Esophagus muscularis mucosa (tissue), 4 donors: Measurements from ENCODE around the gene TMEM86A. TPM values are rescaled to one million over a fixed set of nuclear protein-coding genes. Genes with fewer than 3 reads are reported as not detected.
"Not testable (repeated sequence)": the region's sequence is repeated elsewhere in the genome, so short reads cannot be mapped to it uniquely, and the experiment has no call there.

Experiments
- DNase-seq: peaks from one replicate; pipeline ENCODE4 v3.0.0-alpha.2; 2017; ENCODE audit errors: extremely low spot score
- H3K27ac ChIP-seq, 4 donors: fragments of 200-600 bp; sonication (generic); replicated peaks in 1 of 4; 1 replicate in 3 of 4; 2 replicates in 1 of 4; pipeline ENCODE4 v1.5.1; 2016 to 2019; ENCODE audit warnings: mild to moderate bottlenecking in 1 of 4
- H3K27me3 ChIP-seq, 4 donors: fragments of 200-600 bp; sonication (generic); one replicate each; pipeline versions ENCODE4 v1.5.1 to v1.6.0; 2016 to 2019
- H3K36me3 ChIP-seq, 4 donors: fragments of 200-600 bp; sonication (generic); one replicate each; pipeline ENCODE4 v1.5.1; 2016 to 2019
- H3K4me1 ChIP-seq, 4 donors: fragments of 200-600 bp; sonication (generic); one replicate each; pipeline ENCODE4 v1.5.1; 2016 to 2019
- H3K4me3 ChIP-seq, 4 donors: fragments of 200-600 bp; sonication (generic); 1 replicate in 2 of 4; 2 replicates in 2 of 4; pipeline ENCODE4 v1.5.1; 2016 to 2019; ENCODE audit warnings: mild to moderate bottlenecking in 4 of 4, moderate library complexity in 1 of 4
- H3K9me3 ChIP-seq, 4 donors: fragments of 200-600 bp; sonication (generic); 1 replicate in 3 of 4; 2 replicates in 1 of 4; pipeline ENCODE4 v1.5.1; 2016 to 2019
- CTCF ChIP-seq, 3 experiments: fragments of 200-600 bp in 2 of 3; fragments of 450-650 bp in 1 of 3; sonication (generic) in 2 of 3; IDR thresholded peaks; one replicate each; pipeline ENCODE4 v1.5.1; 2017 to 2019; ENCODE audit warnings: antibody characterized with exemption in 3 of 3, mild to moderate bottlenecking in 2 of 3, moderate library complexity in 1 of 3
- EP300 ChIP-seq: sonication (generic); formaldehyde crosslinking; IDR thresholded peaks from one replicate; pipeline ENCODE4 v1.6.1; 2017; ENCODE audit warnings: antibody characterized with exemption
- POLR2A ChIP-seq: fragments of 450-650 bp; IDR thresholded peaks from one replicate; pipeline ENCODE4 v1.6.1; 2017; ENCODE audit warnings: antibody characterized with exemption, moderate library complexity, mild to moderate bottlenecking, low read depth
- POLR2AphosphoS5 ChIP-seq, 2 donors: sonication (generic); formaldehyde crosslinking; IDR thresholded peaks; one replicate each; pipeline ENCODE4 v1.6.1; 2017; ENCODE audit warnings: antibody characterized with exemption in 2 of 2
- WGBS: methylation state at CpG from one replicate; pipeline ENCODE4 v1.1.5; 2018; 5-methylcytosine and 5-hydroxymethylcytosine counted together
- intact Hi-C: fragments of 100-400 bp; cut with DNase I; formaldehyde crosslinking; loops from one replicate; pipeline ENCODE4 v1.15.1; 2023
- total RNA-seq, 4 donors: library from RNA; depleted of rRNA; stranded (reverse); fragments of >200 nt; gene quantifications; one replicate each; pipeline versions ENCODE4 v1.1.0 to v1.2.1, GENCODE V29; 2016

Gene TMEM86A
- total RNA-seq, 4 donors from 2014 or later = 2.5 to 5.5 (median 4.2) TPM

GRCh38 chr11:18676803-18677202 is 21.8 kb upstream of the TMEM86A start:
- 78% methylated on average over 4 of the region's 4 CpGs for WGBS
- H3K4me1 ChIP-seq = no peaks in the 10 kb centered on the region
- no peak for DNase-seq
- no peak overlapping the region for H3K4me3 ChIP-seq
- H3K27ac ChIP-seq = no peak overlapping the region
- no peaks in the 10 kb centered on the region for H3K27me3 ChIP-seq
- intact Hi-C loops = no loop called here
- H3K9me3 ChIP-seq = no peaks in the 10 kb centered on the region
- H3K36me3 ChIP-seq = no peaks in the 10 kb centered on the region
- TF ChIP-seq CTCF (IDR thresholded peaks at IDR 0.05) (no peak), POLR2A (no peak), EP300 (no peak), POLR2AphosphoS5 (IDR thresholded peaks at IDR 0.05) (no peak)

- Histone ChIP-seq H3K4me1 (no peaks in the 10 kb centered on the region), H3K4me3 (no peak overlapping the region), H3K27ac (no peak overlapping the region), H3K36me3 (no peaks in the 10 kb centered on the region), H3K9me3 (no peaks in the 10 kb centered on the region), H3K27me3 (no peaks in the 10 kb centered on the region)
- DNase-seq = no peak
- intact Hi-C loops = no loop called here
- 81% methylated on average over 3 of the region's 3 CpGs for WGBS
- TF ChIP-seq EP300 (no peak), CTCF (IDR thresholded peaks at IDR 0.05) (no peak), POLR2A (no peak), POLR2AphosphoS5 (IDR thresholded peaks at IDR 0.05) (no peak)
Observed at GRCh38 chr11:18677560-18677959, 21.0 kb upstream of the TMEM86A start.

- H3K27ac ChIP-seq, H3K36me3 ChIP-seq: not testable (repeated sequence)
- 78% methylated on average over 1 of the region's 1 CpG for whole genome bisulfite sequencing
Observed at GRCh38 chr11:18681949-18682348, 16.6 kb upstream of the TMEM86A start.

GRCh38 chr11:18682466-18682865 is 16.1 kb upstream of the TMEM86A start:
- 93% methylated on average over 3 of the region's 3 CpGs for WGBS
- Histone ChIP-seq H3K4me1 (no peaks in the 10 kb centered on the region), H3K27me3 (no peaks in the 10 kb centered on the region), H3K36me3 (no peaks in the 10 kb centered on the region), H3K9me3 (no peaks in the 10 kb centered on the region), H3K27ac (no peak overlapping the region), H3K4me3 (no peak overlapping the region)
- intact Hi-C loops = no loop called here
- TF ChIP-seq CTCF (IDR thresholded peaks at IDR 0.05) (no peak), POLR2A (no peak), POLR2AphosphoS5 (IDR thresholded peaks at IDR 0.05) (no peak), EP300 (no peak)
- no peak for DNase-seq

More at GRCh38 chr11:18681949-18682348, 16.6 kb upstream of the TMEM86A start:
- H3K4me1 ChIP-seq, intact Hi-C loops, H3K4me3 ChIP-seq, DNase-seq, H3K27me3 ChIP-seq, H3K9me3 ChIP-seq: not testable (repeated sequence)

- H3K4me1 ChIP-seq = no peaks in the 10 kb centered on the region
- no peaks in the 10 kb centered on the region for H3K9me3 ChIP-seq
- DNase-seq = no peak
- intact Hi-C loops = no loop called here
- TF ChIP-seq POLR2AphosphoS5 (IDR thresholded peaks at IDR 0.05) (no peak), EP300 (no peak), POLR2A (no peak), CTCF (IDR thresholded peaks at IDR 0.05) (no peak)
- H3K27ac ChIP-seq = no peak overlapping the region
- no peak overlapping the region for H3K4me3 ChIP-seq
- no peaks in the 10 kb centered on the region for H3K36me3 ChIP-seq
- H3K27me3 ChIP-seq = no peaks in the 10 kb centered on the region
- WGBS = 85% methylated on average over 1 of the region's 1 CpG
Observed at GRCh38 chr11:18684267-18684666, 14.3 kb upstream of the TMEM86A start.

- H3K27ac ChIP-seq, DNase-seq, H3K27me3 ChIP-seq, intact Hi-C loops, H3K4me1 ChIP-seq, H3K36me3 ChIP-seq, H3K4me3 ChIP-seq, H3K9me3 ChIP-seq: not testable (repeated sequence)
- WGBS = 91% methylated on average over 4 of the region's 4 CpGs
Observed at GRCh38 chr11:18691467-18692140, 7.0 kb upstream of the TMEM86A start.
